PC-3 (cell line): ENCODE measurements around the gene RAB4A. TPM values are rescaled to one million over a fixed set of nuclear protein-coding genes. Genes with fewer than 3 reads are reported as not detected.

Experiments
- total RNA-seq: library from RNA; depleted of rRNA; stranded (reverse); fragments of >200 nt; gene quantifications from 2 replicates; pipeline ENCODE4 v1.2.3, GENCODE V29; 2014; rRNA removed

Gene RAB4A
- total RNA-seq, 1 experiment from 2014 or later, result 67.0 TPM

Other genes starting within 250 kb of the RAB4A start
- gene CCSAP, start 71.9 kb downstream of the RAB4A start, total RNA-seq, result 9.5 and 9.7 TPM in 2 replicates
- gene ACTA1, start 163.0 kb downstream of the RAB4A start, total RNA-seq, result 0.80 TPM in 1 of 2 replicates, not detected in the other
- 63.6 and 66.5 TPM in 2 replicates for gene NUP133, start 237.2 kb downstream of the RAB4A start, total RNA-seq